Renal cortical epithelial cell (primary cell): ENCODE results near the gene ULK4. TPM values are rescaled to one million over a fixed set of nuclear protein-coding genes. Genes with fewer than 3 reads are reported as not detected.
A peak's percentile ranks its signal among the peaks of the same experiment; 100 is the strongest.
"Not testable (repeated sequence)": the region's sequence is repeated elsewhere in the genome, so short reads cannot be mapped to it uniquely, and the experiment has no call there.

Experiments used
- DNase-seq: peaks from one replicate; pipeline ENCODE4 v3.0.0-alpha.2; 2011; ENCODE audit warnings: low read depth
- total RNA-seq: library from RNA; depleted of rRNA; stranded (reverse); fragments of >200 nt; gene quantifications from 2 replicates; pipeline ENCODE4 v1.2.3, GENCODE V29; 2014

Gene ULK4
- total RNA-seq, 1 donor from 2014 or later = 20.5 TPM

GRCh38 chr3:41446316-41446715, 515.6 kb downstream of the ULK4 start:
- DNase-seq = not testable (repeated sequence)

DNA sequence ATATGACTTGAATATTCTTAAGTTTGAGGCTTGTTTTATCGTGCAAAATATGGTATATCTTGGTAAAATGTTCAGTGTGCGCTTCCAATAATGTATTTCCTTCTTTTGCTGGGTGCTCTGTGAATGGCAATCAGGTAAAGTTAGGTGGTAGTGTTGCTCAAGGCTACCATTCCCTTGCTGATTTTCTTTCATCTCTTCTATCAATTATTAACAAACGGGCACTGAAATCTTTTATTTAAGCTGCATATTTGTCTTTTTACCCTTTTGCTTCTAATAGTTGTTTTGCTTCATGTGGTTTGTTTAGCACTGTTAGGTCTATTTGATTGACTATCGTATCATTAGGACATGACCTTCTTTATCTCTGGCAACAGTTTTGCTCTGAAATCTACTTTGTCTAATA, 520.3 kb downstream of the ULK4 start:
- DNase-seq = no peak

DNA sequence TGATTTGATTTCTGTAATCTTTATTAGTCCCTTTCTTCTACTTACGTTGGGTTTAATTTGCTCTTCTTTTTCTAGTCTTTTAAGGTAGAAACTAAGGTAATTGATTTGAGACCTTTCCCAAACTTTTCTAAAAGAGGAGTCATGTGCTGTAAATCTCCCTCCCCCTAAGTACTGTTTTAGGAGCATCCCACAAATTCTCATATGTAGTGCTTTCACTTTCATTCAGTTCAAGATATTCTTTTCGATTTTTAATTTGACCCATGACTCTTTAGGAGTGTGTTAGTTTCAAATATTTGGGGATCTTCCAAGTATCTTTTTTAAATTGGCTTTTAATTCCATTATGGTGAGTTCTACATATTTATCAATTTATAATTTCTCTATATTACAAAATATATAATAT, 520.8 kb downstream of the ULK4 start:
- no peak for DNase-seq

GRCh38 chr3:41436983-41437382, 524.9 kb downstream of the ULK4 start:
- no peak for DNase-seq

- DNase-seq = peak; percentile 61
Measured at GRCh38 chr3:41434781-41435180, 527.1 kb downstream of the ULK4 start.

- peak; percentile 97 for DNase-seq
Measured at GRCh38 chr3:41431386-41431785, 530.5 kb downstream of the ULK4 start.

DNA sequence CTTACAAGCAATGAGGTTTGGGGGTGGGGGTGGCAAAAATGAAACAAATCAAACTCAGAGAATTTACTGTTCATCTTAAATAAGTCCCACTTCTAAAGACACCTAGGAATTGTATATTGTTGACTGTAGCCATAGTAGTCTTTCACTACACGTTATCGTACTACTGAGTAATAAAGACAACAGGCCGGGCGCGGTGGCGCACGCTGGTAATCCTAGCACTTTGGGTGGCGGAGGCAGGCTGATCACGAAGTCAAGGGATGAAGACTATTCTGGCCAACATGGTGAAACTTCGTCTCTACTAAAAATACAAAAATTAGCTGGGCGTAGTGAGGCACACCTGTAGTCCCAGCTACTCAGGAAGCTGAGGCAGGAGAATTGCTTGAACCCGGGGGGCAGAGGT, 531.0 kb downstream of the ULK4 start:
- DNase-seq = no peak

DNA sequence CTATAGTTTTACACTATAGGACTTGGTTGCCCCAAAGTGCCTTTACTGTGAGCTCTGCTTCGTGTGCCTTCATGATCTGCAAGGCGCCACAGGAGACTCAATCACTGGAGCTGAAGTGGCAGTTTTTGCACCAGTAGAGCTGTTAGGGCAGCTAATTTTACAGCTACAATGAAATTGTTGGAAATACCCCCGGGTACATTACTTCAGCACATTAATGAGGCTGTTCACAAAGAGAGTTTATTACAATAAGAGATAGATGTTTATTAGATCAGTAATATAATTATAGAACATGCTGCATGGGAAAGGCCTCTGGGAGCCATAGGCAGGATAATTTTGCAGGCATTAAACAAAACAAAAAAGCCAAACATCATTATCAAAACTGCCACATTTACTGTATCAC, 531.5 kb downstream of the ULK4 start:
- DNase-seq = no peak

GRCh38 chr3:41426485-41426884, 535.4 kb downstream of the ULK4 start:
- DNase-seq = no peak

DNA sequence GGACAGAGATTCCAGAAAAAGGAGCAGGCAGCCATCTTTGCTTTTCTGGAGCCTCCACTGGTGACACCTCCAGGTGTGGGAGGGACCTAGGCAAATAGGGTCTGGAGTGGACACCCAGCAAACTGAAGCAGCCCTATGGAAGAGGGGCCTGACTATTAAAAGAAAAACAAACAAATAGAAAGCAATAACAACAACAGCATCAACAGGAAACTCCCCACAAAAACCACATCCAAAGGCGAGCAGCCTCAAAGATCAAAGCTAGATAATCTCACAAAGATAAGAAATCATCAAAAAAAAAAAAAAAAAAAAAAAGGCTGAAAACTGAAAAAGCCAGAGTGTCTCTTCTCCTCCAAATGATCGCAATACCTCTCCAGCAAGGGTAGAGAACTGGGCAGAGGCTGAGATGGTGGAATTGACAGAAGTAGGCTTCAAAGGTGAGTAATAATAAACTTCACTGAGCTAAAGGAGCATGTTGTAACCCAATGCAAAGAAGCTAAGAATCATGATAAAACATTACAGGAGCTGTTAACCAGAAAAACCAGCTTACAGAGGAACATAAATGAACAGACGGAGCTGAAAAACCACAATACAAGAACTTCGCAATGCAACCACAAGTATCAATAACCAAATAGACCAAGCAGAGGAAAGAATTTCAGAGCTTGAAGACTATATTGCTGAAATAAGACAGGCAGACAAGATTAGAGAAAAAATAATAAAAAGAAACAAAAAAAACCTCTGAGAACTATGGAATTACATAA, 537.2 kb downstream of the ULK4 start:
- no peak for DNase-seq

DNA sequence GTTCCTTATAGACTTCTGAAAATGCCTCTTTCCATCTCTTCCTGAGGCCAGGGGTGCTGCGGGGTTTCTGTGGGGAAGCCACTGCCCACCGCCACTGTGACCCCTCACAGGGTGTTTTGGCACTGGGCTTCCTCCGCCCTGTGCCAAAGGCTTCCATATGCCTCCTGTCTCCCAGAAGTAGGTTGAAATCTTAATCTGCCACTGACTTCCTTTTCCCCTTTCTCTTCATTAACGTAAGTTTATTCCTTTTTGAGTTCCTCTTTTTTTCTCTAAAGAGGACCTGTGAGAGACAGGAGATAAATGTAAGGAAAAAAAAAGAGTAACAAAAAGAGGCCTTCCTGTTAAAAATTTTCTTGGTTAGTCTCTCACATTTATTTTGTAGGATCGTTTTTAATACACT, 542.1 kb downstream of the ULK4 start:
- DNase-seq = no peak

- DNase-seq = peak; percentile 47
Measured at GRCh38 chr3:41418961-41419691, 542.8 kb downstream of the ULK4 start.

DNA sequence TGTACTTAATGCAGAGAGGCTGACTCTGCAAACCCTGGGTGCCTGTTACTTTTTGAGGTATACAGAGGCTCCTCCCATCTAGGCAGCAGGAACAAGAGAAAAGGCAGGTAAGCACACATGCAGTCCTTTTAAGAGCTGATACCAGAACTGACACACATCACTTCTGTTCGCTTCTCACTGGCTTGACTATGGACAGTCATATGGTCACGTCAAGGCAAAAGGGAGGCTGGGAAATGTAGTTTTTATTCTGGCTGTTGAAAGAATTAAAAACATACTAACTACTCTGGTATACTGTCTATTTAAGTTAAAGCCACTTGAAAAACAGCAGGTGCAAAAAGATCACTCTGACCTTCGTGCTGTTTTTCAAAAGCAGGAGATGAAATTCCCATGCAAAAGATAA, 544.3 kb downstream of the ULK4 start:
- no peak for DNase-seq

DNA sequence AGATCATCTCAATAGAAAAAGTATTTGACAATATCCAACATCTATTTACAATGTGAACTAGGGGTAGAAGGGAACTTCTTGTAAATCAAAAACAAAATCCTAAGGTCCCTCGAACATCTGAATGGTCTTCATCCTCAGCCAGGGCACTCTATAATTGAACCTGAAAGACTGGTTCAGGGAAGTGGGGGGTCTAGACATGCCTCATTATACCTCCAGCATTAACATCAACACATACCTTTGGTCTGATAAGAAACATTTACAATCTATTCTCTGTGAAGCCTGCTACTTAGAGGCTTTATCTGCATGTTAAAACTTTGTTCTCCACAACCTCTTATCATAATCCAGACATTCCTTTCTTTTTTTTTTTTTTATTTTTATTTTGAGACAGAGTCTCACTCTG, 550.8 kb downstream of the ULK4 start:
- no peak for DNase-seq

GRCh38 chr3:41405466-41405865, 556.4 kb downstream of the ULK4 start:
- DNase-seq = no peak

DNA sequence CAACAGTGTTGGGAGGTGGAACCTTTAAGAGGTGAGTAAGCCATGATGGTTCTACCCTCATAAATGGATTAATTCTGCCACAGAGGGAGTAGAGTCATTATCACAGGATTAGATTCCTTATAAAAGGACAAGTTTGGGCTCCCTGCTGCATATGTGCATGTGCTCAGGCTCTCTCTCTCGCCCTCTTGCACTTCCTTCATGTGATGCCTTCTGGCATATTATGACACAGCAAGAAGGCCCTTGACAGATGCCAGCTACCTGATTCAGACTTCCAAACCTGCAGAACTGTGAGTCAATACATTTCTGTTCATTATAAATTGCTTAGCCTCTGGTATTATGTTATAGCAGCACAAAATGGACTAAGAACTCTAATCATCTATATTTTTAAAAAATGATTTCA, 557.3 kb downstream of the ULK4 start:
- peak; percentile 6 for DNase-seq

GRCh38 chr3:41394896-41395295, 567.0 kb downstream of the ULK4 start:
- DNase-seq = no peak

DNA sequence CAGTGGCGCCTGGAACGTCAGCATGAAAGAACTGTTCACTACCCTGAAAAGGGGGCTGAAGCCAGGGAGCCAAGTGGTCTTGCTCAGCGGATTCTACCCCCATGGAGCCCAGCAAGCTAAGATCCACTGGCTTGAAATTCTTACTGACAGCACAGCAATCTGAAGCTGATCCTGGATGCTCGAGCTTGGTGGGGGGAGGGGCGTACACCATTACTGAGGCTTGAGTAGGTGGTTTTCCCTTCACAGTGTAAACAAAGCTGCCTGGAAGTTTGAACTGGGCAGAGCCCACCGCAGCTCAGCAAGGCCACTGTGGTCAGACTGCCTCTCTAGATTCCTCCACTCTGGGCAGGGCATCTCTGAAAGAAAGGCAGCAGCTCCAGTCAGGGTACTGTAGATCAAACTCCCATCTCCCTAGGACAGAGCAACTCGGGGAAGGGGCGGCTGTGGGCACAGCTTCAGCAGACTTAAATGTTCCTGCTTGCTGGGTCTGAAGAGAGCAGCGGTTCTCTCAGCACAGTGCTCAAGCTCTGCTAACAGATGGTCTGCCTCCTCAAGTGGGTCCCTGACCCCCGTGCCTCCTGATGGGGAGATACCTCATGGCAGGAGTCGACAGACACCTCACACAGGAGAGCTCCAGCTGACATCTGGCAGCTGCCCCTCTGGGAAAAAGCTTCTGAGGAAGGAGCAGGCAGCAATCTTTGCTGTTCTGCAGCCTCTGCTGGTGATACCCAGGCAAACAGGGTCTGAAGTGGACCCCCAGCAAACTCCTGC, 591.0 kb downstream of the ULK4 start:
- peak; percentile 15 for DNase-seq

- DNase-seq = no peak
Measured at GRCh38 chr3:41370307-41370706, 591.6 kb downstream of the ULK4 start.

- peak; percentile 17 for DNase-seq
Measured at GRCh38 chr3:41369838-41370237, 592.1 kb downstream of the ULK4 start.

DNA sequence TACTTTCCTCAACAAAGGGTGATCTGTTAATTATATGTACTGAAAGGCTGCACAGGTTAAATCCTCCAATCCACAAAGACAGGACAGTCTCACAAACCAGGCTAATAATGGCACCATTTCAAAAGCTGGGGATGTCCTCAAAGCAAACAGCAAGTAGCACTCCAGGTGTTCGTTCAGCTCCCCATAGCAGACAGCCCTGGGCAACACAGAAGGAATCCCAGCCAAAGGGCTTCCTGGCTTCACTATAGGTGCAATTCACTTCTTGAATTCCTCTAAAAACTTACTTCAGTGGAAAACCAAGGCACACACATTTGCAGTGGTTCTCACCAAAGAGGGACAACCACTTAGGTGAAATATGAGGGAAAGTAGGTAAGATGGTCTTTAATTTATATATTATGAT, 595.9 kb downstream of the ULK4 start:
- DNase-seq = no peak

DNA sequence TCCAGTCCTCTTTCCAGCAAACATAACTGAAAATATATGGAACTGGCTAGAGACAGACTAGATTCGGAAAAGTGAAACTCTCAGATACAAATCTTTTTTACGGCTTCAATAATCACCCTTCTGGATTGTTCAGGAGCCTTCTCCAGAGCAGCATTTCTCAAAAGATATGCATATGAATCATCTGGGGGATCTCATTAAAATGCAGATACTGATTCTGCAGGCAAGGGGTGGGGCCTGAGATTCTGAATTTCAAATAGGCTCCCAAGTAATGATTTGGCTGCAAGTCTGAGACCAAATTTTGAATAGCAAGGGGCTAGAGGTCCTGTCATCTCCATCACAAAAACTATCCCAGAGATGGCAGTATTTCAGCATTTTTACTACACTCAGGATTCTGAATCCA, 597.2 kb downstream of the ULK4 start:
- DNase-seq = no peak
